ENCODE data around the gene DCBLD2.

DCBLD2 gene

DNA sequence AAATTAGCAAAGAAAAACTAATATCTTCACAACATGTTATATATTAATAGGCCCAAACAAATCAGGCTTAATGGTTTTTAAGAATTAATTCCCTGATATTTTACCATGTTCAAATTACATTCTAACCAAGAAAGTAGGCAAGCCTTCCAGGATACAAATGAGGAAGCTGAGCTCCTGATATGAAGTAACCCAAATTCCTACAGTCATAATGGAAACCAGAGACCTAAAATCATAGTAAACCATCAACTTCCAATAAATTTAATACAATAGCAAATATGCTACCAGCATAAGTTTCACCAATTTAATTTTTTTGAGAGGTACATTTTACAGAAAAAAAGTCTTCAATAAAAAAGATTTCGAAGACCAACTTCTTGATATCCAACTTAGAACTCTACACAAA is 3.8 kb downstream of the DCBLD2 start:
- Mint-ChIP-seq H3K4me1 (peaks cover 22% of the 10 kb centered on the region), H3K27ac (no peak overlapping the region), H3K27me3 (ENCODE audit: low read depth) (no peaks in the 10 kb centered on the region), H3K4me3 (no peak overlapping the region), H3K9me3 (no peaks in the 10 kb centered on the region), H3K36me3 (ENCODE audit: low read depth) (peaks cover 10% of the 10 kb centered on the region)
- TF ChIP-seq, protein P1, sequence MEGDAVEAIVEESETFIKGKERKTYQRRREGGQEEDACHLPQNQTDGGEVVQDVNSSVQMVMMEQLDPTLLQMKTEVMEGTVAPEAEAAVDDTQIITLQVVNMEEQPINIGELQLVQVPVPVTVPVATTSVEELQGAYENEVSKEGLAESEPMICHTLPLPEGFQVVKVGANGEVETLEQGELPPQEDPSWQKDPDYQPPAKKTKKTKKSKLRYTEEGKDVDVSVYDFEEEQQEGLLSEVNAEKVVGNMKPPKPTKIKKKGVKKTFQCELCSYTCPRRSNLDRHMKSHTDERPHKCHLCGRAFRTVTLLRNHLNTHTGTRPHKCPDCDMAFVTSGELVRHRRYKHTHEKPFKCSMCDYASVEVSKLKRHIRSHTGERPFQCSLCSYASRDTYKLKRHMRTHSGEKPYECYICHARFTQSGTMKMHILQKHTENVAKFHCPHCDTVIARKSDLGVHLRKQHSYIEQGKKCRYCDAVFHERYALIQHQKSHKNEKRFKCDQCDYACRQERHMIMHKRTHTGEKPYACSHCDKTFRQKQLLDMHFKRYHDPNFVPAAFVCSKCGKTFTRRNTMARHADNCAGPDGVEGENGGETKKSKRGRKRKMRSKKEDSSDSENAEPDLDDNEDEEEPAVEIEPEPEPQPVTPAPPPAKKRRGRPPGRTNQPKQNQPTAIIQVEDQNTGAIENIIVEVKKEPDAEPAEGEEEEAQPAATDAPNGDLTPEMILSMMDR (IDR thresholded peaks at IDR 0.05; ENCODE audit: unreplicated experiment in 3 of 3) = no peak

DNA sequence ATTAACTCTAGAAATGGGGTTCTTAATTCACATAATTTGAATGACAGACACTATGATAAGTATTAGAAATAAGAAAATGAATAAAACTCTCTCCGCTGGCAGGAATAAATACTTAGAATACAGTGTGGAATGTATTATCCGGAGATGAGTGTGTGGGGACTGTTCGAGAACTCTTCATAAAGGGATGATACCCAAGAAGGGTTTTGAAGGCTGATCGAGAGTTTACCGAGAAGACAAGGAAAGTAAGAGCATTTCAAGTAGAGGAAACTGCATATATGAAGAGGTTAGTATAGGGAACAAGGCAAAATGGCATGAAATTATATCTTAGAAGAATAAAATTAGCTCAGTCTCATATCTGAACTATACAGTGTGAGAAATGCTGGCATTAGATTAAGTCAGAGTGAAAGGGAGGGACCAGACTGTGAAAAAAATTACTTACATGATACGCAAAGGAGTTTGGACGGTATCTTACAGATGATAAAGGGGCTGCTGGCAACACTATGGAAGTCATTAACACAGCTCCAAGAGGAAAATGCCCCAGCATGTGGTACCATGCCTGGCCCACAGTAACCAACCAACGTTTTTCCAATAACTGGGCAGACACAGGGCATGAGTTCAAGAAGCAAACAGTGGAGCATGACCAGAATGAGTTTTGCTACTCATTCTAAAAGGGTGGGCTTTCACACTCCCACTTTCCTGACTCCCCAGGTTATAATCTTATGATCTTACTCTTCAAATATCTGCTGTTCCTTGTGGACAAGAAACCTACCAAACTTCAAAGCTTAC is 6.5 kb downstream of the DCBLD2 start:
- H3K27me3 Mint-ChIP-seq (ENCODE audit: low read depth) = no peaks in the 10 kb centered on the region
- no peaks in the 10 kb centered on the region for H3K9me3 Mint-ChIP-seq
- TF ChIP-seq, protein P1 (IDR thresholded peaks at IDR 0.05; ENCODE audit: unreplicated experiment in 3 of 3) = no peak
- H3K36me3 Mint-ChIP-seq (ENCODE audit: low read depth) = peaks cover 10% of the 10 kb centered on the region
- H3K27ac Mint-ChIP-seq = no peak overlapping the region
- H3K4me3 Mint-ChIP-seq = no peak overlapping the region
- peaks cover 14% of the 10 kb centered on the region for H3K4me1 Mint-ChIP-seq

DNA sequence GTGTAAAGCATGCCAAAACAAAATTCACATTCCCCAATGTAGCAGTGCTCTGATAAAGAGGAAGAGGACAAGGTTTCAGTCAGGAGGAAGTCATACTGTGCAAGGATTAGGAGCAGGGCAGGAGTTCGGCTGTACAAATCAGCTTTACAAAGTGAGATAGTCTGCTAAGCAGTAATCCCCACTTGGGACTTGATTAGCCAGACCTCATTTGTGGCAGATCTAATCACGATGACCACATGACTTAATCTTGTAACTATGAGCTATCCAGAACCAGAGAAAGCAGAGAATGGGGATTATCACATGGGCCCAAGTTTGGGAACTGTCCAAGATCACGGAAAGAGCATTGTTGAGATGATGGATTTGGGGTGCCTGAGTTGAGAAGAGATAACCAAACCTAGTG is 7.8 kb downstream of the DCBLD2 start:
- no peak overlapping the region for H3K27ac Mint-ChIP-seq
- no peak overlapping the region for H3K4me3 Mint-ChIP-seq
- H3K4me1 Mint-ChIP-seq = peaks cover 7% of the 10 kb centered on the region
- no peaks in the 10 kb centered on the region for H3K9me3 Mint-ChIP-seq
- H3K27me3 Mint-ChIP-seq (ENCODE audit: low read depth) = no peaks in the 10 kb centered on the region
- peaks cover 10% of the 10 kb centered on the region for H3K36me3 Mint-ChIP-seq (ENCODE audit: low read depth)
- TF ChIP-seq, protein P1 (IDR thresholded peaks at IDR 0.05; ENCODE audit: unreplicated experiment in 3 of 3) = no peak

DNA sequence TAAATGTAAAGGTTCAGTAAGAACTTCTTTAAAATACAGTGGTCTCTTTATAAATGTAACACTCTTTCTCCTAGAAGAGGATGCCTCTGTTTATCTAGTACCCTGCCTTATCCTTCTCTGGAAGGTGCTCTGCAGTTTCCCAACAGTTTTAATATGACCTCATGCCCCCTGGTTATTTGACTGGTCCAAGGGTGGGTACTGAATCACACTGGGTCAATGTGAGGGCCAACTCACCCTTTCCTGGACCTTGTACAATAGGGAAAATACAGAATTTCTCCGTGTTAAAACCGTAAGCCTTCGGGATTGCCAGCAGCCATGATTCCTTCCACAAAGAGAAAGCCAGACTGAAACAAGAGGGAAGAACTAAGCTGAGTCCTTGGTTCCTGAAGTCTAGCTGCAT is 9.2 kb downstream of the DCBLD2 start:
- TF ChIP-seq, protein P1 (IDR thresholded peaks at IDR 0.05; ENCODE audit: unreplicated experiment in 3 of 3) = no peak
- Mint-ChIP-seq H3K4me1 (peaks cover 18% of the 10 kb centered on the region), H3K27me3 (ENCODE audit: low read depth) (no peaks in the 10 kb centered on the region), H3K27ac (peak overlapping the region in 1 of 3 experiments; percentile 0), H3K4me3 (no peak overlapping the region), H3K9me3 (no peaks in the 10 kb centered on the region), H3K36me3 (ENCODE audit: low read depth) (peaks cover 10% of the 10 kb centered on the region)

DNA sequence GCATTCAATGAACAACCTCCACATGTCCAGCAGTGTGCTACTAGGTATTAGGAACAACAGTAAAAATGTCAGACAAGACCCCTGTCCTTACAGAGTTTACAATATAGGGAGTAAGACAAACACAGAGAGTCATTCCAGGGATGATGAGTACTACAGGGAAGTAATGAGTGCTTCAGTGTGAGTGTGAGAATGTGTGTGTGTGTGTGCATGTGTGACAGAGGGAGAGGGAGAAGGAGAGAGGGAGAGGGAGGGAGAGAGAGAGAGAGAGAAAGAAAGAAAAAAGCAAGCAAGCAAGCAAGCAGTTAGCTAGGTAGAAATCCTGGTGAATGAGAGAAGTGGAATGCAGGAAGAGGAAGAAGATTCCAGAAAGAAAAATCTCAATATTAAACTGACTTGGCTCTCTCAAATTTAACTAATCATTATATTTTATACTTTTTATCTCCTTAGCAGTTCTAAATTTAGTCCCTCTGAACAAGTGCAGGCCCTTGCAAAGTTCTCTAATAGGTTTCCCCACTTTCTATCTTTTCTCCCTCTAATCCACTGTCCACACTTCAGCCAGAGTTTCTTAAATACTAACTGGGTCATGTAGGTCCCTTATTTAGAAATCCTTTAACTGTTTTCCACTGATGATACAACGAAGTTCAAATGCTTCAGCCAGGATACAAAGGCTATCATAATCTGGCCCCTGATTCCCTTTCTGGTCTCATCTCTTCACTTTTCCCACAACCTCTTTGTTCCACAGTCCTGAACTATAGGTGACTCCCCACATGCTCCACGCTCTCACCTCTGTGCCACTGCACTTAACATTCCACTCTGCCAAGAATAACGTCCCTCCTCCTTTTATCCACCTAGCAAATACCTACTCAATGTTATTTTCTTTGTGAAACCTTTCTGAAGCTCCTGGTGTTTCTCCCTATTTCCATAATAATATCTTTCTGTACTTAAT is 10.3 kb downstream of the DCBLD2 start:
- Mint-ChIP-seq H3K27ac (no peak overlapping the region), H3K27me3 (ENCODE audit: low read depth) (no peaks in the 10 kb centered on the region), H3K4me1 (peaks cover 28% of the 10 kb centered on the region), H3K9me3 (no peaks in the 10 kb centered on the region), H3K4me3 (no peak overlapping the region), H3K36me3 (ENCODE audit: low read depth) (peaks cover 6% of the 10 kb centered on the region)
- TF ChIP-seq, protein P1 (IDR thresholded peaks at IDR 0.05; ENCODE audit: unreplicated experiment in 3 of 3) = no peak

Measured in nephron (organoid).